HG03571 (cell line): ENCODE measurements around the gene FGF14.

Source experiments
- ATAC-seq: cut with Tn5 transposase; IDR thresholded peaks from one replicate; pipeline ENCODE4 v1.9.1; 2021; ENCODE audit not compliant: unreplicated experiment

FGF14 gene

GRCh38 chr13:101828119-101828518, 573.7 kb downstream of the FGF14 start:
- no peak for ATAC-seq

- ATAC-seq: no peak
Measured at GRCh38 chr13:101817898-101818297, 584.0 kb downstream of the FGF14 start.

- ATAC-seq: no peak
Measured at GRCh38 chr13:101811881-101812280, 590.0 kb downstream of the FGF14 start.

GRCh38 chr13:101811284-101811839, 590.5 kb downstream of the FGF14 start:
- no peak for ATAC-seq

GRCh38 chr13:101799196-101799595, 602.7 kb downstream of the FGF14 start:
- no peak for ATAC-seq

- no peak for ATAC-seq
Measured at GRCh38 chr13:101798437-101798836, 603.4 kb downstream of the FGF14 start.

GRCh38 chr13:101795460-101795859, 606.4 kb downstream of the FGF14 start:
- ATAC-seq: no peak

- no peak for ATAC-seq
Measured at GRCh38 chr13:101795025-101795424, 606.8 kb downstream of the FGF14 start.

- ATAC-seq: no peak
Measured at GRCh38 chr13:101792189-101792588, 609.7 kb downstream of the FGF14 start.

GRCh38 chr13:101785858-101786257, 616.0 kb downstream of the FGF14 start:
- no peak for ATAC-seq

- ATAC-seq: no peak
Measured at GRCh38 chr13:101784313-101784712, 617.5 kb downstream of the FGF14 start.

GRCh38 chr13:101783554-101783953, 618.3 kb downstream of the FGF14 start:
- ATAC-seq: no peak

- no peak for ATAC-seq
Measured at GRCh38 chr13:101780211-101780610, 621.6 kb downstream of the FGF14 start.

- ATAC-seq: no peak
Measured at GRCh38 chr13:101779147-101779546, 622.7 kb downstream of the FGF14 start.

GRCh38 chr13:101775267-101775666, 626.6 kb downstream of the FGF14 start:
- ATAC-seq: no peak

GRCh38 chr13:101774393-101774792, 627.5 kb downstream of the FGF14 start:
- ATAC-seq: no peak

GRCh38 chr13:101773062-101773461, 628.8 kb downstream of the FGF14 start:
- no peak for ATAC-seq

- ATAC-seq: no peak
Measured at GRCh38 chr13:101767131-101767530, 634.7 kb downstream of the FGF14 start.

- no peak for ATAC-seq
Measured at GRCh38 chr13:101763191-101763590, 638.7 kb downstream of the FGF14 start.

- peak; percentile 85 for ATAC-seq
Measured at GRCh38 chr13:101757446-101758039, 644.3 kb downstream of the FGF14 start.

- ATAC-seq: no peak
Measured at GRCh38 chr13:101755228-101755887, 646.5 kb downstream of the FGF14 start.

- no peak for ATAC-seq
Measured at GRCh38 chr13:101752432-101752831, 649.4 kb downstream of the FGF14 start.

GRCh38 chr13:101751488-101751887, 650.4 kb downstream of the FGF14 start:
- ATAC-seq: no peak
